GM18499 (cell line): ENCODE data around the gene CDH2.

Experiments used
- ATAC-seq: cut with Tn5 transposase; IDR thresholded peaks from one replicate; pipeline ENCODE4 v1.9.1; 2021; ENCODE audit warnings: moderate number of reproducible peaks; ENCODE audit not compliant: insufficient read depth, unreplicated experiment

Gene CDH2

DNA sequence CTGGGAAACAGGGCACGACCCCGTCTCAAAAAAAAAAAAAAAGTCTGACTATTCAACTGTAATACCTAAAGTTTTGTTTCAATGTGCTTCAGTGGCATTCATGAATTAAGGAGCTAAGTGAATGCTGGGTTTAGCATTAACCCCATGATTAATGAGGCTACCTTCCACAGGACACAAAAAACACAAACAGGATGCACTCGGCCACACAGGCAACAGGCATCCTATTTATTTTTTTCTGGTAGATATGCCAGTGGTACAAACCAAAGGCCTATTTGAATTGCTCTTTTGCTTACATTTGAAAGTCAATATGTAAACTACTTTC is 48.3 kb downstream of the CDH2 start:
- no peak for ATAC-seq

DNA sequence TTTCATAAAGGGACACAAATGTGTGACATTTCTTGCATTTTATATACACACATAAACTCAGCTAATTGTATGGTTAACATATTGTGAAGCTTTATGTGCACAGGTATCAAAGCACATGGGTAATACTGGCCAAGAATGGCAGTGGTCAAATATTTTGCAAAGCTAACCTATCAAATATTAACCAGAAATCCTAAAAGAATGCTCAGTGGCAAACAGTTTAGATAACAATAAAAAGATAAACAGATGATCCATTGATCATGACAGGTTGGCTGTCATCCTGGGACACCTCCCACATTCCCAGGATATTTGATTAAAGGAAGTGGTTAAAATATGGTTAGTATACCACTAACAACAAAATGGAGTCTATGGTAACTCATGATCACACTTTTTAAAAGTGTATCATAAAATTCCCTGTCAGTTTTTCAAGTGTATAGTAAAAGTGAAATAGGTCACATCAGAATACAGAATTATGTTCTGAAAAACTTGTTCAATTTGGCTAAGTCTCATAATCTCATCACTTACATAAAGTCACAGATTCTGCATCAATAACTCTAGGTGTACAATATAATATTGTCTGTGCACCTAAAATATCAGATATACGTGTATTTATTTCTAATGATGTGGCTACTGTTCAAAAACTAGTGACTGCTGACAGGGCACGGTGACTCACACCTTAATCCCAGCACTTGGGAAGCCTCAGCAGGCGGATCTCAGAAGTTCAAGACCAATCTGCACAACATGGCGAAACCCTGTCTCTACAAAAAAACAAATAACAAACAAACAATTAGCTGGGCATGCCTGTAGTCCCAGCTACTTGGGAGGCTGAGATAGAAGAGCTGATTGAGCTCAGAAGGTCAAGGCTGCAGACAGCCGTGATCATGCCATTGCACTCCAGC is 48.9 kb downstream of the CDH2 start:
- ATAC-seq, result no peak

DNA sequence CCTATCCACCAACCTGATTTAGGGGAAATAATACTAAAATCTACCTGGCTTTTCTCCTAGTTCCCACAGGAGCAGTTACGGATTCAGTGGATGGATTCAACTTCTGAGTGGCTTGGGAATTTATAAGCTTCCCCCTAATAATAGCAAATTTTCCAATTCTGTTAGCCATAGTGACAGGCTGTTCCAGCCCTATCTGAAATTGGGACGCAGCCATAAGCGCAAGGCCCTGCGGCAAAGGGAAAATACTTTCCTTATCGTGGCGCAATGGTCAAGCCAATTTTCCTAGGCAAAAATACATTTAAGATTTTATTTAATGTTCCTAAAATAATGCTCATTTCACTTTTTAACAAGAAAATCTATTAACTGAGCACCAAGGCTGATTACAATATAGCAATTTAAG is 49.7 kb downstream of the CDH2 start:
- ATAC-seq, result no peak

DNA sequence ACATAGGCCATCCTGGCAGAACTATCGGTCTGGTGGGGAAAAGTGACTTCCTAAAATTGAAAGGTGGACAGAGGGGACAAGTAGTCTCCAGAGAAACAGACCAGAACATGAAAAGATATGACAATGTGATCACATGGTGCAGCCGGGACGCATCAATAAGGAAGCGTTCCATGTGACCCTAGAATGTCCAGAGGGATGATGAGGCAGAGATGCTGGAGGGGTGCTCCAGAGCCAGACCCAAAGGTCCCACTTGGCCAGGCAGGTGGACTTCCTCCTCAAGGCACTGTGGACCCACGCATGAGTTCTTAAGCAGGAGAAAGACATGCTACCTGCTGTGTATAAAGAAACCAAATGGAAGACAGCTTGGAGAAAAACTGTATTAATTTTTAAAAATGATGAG is 50.2 kb downstream of the CDH2 start:
- ATAC-seq, result no peak

DNA sequence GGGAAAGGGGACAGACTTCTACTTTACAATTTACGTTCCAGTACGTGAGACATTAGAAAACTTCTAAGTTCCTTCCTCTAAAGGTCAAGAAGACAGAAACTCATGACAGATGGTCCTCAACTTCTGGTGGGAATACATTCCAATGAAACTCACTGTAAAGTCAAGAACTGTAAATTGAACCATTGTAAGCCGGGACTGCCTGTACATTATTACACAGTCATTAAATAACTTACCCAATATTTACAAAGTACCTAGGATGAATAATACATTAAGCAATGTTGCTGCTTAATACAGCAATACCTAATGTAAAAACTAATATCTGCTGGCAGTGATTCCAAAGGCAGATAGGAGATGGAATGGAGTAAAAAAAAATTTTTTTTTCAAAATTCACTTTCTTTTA is 51.9 kb downstream of the CDH2 start:
- ATAC-seq, result no peak

DNA sequence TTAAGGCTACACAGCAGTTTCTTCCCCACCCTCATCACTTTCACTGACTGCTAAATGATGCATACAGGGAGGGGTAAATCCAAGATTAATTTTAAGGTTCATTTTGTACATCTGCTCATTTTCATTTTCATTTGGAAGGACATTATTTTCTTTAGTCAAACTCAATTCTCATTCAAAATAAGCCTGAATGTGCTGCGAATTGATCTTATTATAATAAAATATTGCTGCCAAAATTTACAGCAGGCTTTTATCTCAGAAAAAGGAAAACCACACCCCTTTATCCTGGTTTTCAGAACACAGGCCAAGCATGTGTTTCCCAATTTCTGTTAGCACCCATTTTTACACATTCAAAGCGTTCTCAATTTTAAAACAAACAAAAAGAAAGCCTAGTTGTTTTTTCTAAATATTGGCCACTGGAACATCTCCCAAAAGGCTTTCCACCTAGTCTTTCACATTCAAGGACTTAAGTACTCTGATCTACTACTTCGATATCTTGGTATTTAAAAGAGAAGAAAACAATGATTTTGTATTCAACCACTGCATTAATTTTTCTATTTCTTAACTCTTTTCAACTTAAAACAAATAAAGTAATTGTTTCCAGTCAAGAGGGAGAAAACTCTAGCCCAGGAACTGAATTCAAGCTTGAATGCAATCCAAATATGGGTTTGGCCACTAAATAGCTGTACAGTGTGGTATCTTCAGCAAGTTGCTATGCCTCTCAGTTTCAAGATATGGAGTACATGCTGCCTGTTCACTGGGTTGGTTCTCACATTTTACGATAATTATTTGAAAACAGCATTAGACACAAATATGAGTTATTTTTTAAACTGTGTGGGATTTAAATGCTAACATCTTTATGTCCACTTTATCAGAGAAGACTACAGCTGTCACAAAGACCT is 52.5 kb downstream of the CDH2 start:
- ATAC-seq, result no peak

DNA sequence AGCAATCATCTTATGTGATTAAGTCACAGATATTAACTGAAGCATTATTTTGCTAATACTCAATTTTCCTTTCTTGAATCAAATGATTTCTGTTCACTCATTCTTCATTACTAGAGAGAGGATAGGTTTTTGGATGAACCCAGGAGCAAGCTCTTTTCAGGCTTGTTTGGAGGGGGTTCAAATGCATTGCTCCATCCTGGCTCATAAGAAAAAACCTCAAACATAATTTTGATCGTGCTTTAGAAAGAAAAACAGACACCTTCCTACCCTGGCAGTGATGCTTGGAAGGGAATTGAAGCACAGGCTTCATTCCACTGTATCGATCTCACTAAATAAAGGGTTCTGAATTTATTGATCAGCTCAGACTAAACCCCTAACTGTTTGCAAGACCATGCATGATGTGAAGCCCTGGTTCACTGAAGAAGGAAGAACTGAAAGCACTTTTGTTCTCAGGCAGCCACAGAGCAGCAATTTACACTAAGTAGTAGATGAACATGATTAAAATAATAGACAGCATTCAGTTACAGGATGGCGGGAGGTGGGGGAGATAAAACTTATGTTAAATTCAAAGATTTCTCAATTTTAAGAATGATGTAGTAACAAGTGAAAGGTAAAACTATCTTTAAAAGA is 53.4 kb downstream of the CDH2 start:
- no peak for ATAC-seq

DNA sequence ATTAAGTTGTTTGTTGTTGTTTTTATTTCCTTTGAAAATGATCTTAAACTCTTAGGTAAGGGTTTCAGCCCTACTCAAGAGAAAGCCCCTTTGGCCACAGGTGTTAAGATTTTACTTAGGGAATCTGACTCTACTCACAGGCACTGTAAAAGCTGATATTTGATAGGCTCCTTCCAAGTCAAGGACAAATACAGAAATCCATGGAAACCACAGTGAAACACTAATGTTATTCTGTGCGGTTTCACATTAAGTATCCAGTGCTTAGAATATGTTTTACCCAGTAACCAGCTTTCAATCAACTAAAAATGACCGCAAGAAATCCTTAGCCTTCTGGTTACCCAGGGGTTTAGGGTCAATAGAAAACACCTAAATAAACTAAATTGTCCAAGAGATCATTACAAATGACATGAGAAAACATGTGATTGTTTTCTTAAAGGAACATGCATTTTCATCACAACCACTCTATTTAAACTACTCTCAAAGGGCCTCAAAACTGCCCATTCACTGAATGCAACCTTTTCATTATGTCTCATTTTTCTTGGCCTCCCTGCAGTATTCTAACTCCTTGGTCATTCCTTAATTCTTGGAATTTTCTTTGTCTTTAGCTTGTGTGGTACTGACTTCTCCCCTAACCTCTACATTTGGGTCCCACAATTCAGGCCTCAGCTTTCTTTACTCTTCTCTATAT is 56.0 kb downstream of the CDH2 start:
- ATAC-seq, result no peak

DNA sequence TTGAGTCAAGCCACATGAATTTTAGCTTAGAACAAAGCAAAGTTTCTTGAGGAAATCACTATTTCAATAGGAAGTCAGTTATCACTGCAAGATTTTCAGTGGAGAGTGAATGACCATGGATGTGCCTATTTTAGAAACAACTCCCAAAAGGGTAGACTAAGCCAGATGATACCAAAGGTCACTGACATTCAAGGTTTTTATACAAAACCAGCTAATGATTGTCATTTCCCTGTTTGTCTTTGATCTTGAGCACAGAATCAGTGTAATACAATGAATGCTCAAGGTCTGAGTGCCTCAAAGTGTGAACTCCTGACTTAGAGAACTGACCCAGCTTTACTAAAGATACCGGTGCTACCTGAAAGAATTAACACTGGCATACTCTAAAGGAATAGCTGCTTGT is 60.5 kb downstream of the CDH2 start:
- ATAC-seq, result no peak

DNA sequence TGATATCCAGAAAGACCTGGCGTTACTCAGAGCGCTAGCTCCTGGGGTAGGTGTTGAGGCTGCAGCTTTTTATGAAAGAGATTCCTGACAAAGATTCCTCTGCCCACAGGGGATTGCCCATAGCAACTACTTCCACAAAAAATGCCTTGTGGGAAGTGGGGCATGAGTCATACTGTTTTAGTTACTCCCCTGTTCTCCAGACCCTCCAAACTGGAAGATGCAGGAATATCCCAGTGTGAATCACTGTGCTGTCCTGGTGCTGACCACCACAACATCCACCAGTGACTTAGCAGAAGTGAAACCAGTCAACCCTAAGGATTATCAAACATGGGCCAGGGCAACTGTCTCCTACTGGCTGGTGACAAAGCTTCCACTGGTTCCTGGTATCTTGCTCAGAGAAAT is 61.8 kb downstream of the CDH2 start:
- ATAC-seq, result no peak

DNA sequence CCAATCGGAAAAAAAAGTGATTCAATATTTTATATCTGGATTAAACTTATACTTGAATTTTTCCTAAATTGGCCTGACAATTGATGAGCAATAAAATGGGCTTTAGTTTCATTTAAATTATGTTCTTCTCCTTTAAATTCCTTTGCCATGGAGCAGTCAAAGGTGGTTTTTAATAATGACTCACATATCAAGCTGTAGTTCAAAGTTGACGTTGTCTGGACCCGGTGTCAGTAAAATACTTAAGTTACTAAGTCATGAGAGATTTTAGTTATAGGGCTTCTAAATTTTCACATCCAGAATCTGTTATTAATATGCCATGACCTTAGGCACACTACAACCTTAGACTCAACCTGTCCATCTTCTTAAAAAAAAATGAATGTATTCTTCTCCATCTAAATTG is 62.5 kb downstream of the CDH2 start:
- ATAC-seq, result no peak

DNA sequence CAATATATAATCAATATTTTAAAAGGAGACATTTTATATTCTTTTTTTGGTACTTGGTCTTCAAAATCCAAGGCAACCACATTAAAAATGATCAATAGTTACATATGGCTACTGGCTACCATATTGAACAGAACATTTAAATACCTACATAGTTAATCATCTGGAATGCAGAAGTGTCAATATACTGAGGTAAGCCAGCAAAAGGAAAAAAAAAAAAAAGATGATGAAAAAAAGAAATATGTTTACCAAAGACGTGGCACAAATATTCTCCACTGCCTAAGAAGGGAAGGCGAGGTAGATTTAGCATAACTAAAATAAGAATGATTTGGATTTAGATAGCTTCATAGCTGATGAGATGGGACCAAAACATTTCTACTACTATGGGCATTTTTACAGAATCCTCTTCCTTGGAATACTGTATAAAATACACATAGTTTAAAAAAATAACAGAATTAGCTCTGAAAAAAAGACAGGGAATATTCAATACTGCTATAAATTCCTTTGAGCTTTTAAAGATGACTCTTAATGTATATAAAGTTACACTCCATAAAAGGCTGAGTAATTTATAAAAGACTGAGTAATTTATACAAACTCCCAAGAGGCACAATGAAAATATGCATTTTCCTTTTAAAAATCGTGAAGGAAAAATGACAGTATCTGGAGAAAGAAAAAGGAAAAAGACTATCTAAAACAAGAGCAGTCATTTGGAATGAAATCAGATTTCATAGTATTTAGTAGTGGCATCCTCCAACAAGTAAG is 63.5 kb downstream of the CDH2 start:
- ATAC-seq, result no peak

DNA sequence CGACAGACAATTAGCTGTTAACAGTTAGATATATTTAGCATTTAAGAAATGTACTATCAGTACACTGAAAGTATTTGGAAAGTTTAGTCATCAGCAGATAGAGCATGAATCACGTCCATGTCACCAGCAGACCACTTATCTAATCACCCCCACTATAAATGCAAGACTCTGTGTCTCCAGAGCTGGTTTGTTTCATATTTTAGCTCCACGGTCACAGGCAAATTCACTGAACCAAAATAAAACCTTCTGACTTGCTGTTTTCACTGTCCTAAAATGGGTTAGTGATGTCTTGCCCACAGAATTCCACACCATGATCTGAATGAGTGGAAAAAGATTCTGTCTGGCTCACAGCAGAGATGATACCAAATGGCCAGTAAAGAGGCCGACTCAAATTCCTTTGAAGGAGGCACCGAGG is 64.9 kb downstream of the CDH2 start:
- no peak for ATAC-seq

DNA sequence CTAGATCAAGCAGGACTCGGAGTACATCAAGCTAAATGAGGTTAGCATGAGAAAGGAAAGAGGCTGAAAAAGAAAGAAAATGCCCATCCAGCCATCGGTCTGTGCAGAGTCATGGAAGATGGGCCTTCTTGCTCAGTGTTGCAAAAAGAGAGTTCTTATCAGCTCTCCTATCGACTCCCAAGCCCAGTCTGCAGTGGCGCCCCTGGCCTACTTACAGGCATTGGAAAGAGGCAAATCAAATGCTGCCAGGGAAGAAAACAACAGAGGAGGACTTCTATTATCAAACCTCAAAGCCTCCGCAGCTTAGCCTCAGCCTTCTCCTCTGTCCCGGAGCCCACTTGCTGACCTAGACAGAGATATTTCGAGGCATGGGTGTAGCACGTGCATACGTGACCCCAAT is 66.0 kb downstream of the CDH2 start:
- no peak for ATAC-seq

DNA sequence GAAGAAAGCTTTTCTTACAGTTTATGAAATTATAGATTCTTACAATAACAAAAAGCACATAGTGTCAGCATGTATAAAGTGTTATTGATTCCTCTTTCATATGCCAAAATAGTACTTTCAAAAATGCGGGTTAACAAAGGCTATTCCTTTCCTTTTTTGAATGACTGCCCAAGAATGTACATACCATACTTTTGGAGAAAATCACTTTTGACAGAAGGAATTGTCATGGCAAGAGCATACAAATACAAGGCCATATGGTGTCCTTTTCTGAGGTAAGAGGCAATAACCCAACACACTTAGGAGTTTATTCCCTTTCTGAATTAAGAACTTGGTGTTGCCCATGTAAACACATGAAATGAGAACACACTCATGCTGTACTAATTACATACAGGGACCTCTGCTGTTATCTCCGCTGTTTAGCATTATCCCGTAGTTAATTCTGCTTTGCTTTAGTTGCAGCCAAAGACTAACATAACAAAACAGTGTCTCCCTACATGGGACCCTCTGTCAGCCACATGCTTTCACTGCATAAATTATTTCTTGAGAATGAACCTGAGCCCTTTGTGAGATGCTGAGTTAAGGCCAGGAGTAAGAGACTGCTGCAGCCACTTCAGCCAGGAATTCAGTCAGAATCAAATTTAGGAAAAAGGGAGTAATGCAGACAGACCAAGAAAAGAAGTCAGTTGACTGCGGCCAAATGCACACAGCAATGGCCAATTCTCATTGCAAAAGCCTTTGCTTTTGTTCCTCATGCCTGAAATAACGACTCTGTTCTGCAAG is 67.0 kb downstream of the CDH2 start:
- no peak for ATAC-seq

DNA sequence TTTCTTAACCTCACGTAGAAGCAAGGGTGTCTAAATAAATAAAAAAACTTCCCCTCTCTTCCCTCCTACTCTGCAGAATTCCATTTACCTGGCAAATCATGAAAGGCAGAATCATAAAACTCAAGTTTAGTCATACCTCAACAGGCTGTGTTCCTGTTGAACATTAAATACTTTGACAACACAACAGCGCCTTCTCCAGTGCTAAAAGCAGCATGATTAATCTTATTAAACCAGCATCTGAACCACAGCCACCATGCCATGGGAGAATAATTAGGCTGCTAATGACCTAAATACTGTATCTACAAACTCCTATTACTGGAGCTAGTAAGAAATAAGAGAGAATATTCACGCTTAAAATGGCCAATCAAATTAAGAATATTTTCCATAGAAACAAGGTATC is 68.1 kb downstream of the CDH2 start:
- ATAC-seq, result no peak

DNA sequence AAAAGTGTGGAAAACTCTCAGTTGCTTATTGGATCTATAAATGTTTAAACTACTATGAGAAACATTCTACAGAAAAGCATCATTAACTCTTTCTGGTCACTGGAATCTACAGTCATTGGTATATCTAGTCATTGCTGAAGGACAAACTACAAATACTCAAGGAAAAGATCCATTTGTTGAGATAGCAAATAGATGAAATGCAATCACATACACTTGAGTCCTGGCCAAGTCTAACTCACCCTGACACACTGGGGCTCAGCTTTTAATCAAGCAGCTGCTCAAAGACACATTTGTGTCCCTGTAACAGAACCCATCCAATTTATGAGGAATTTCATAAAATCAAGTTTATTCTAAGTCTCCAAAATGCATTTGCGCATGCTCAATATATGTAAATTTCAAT is 68.7 kb downstream of the CDH2 start:
- no peak for ATAC-seq

DNA sequence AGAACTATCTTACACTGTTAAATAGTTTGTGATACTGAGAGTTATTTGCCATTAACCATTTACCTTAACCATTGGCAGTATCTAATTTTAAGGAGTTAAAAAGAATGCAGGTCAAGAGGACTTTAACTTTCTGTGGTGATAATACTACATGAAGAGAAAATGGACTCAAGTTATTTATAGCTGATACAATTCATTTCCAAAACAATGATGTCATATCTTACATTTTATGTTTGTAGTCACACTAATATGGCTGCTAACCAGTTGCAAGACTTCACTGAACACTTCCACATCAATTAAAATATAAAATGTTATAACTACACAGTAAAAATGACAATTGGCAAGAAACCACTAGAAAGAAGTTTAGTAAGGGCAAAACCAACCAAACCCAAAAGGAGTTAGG is 77.7 kb downstream of the CDH2 start:
- ATAC-seq, result no peak

DNA sequence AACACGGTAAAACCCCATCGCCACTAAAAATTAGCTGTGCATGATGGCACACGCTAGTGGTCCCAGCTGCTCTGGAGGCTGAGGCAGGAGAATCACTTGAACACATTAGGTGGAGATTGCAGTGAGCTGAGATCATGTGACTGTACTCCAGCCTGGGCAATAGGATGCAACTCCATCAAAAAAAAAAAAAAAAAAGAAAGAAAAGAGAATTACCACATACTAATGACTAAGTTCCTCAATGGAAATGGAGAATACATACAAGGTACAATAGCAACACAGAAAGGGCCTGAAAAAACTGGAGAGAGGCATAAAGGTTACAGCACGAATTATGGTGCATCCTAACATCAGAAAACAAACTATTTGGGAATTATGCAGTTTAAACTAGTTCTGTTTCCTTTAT is 81.3 kb downstream of the CDH2 start:
- no peak for ATAC-seq
